Endothelial cell of umbilical vein (primary cell): ENCODE measurements around the gene PRDM11. TPM values are rescaled to one million over a fixed set of nuclear protein-coding genes. Genes with fewer than 3 reads are reported as not detected.

Experiments used
- BruUV-seq: library from RNA; stranded (reverse); fragments of 400-500 nt; replicated peaks from 2 replicates; lab custom pipeline; 2021; lab: Mats Ljungman, UMichigan
- CTCF ChIA-PET: fragments of 300-600, 350-600 bp; sonication (Branson Sonifier 250); formaldehyde crosslinking; loops from one replicate; lab custom pipeline; 2021; ENCODE audit warnings: antibody characterized with exemption, inconsistent platforms; lab: Charles Lee
- POLR2A ChIA-PET: fragments of 300-600, 350-600 bp; sonication (Branson Sonifier 250); formaldehyde crosslinking; loops from one replicate; lab custom pipeline; 2021; ENCODE audit warnings: antibody characterized with exemption, inconsistent platforms; lab: Charles Lee
- DNase-seq: peaks from one replicate; pipeline ENCODE4 v3.0.0-alpha.2; 2011; ENCODE audit warnings: low read depth, low spot score
- FAIRE-seq: peaks from 2 replicates; lab custom pipeline; 2011; peaks lifted over from hg19 to GRCh38; lab: Jason Lieb, UNC
- H2AFZ ChIP-seq: 2 replicates; pipeline ENCODE4 v1.6.0; 2012; ENCODE audit warnings: low read depth, low read length, control low read depth, inconsistent platforms
- H3K27ac ChIP-seq: 2 replicates; pipeline ENCODE4 v1.5.1; 2011; ENCODE audit warnings: low read depth, mild to moderate bottlenecking, control low read depth, low read length, moderate library complexity; ENCODE audit not compliant: insufficient read depth
- H3K27me3 ChIP-seq, 2 experiments: 2 replicates each; pipeline versions ENCODE4 v1.6.0 to v1.6.1; 2011; ENCODE audit warnings: low read length in 2 of 2, mixed read lengths in 1 of 2; ENCODE audit not compliant: control insufficient read depth in 2 of 2, insufficient read depth in 2 of 2
- H3K36me3 ChIP-seq, 2 experiments: 2 replicates in 1 of 2; 3 replicates in 1 of 2; pipeline ENCODE4 v1.5.1; 2011; ENCODE audit warnings: low read length in 2 of 2, mild to moderate bottlenecking in 1 of 2, moderate library complexity in 1 of 2; ENCODE audit not compliant: control insufficient read depth in 2 of 2, insufficient read depth in 2 of 2; ENCODE audit errors: extremely low read depth in 1 of 2
- H3K4me1 ChIP-seq: 3 replicates; pipeline ENCODE4 v1.5.1; 2011; ENCODE audit warnings: mild to moderate bottlenecking, low read length; ENCODE audit not compliant: control insufficient read depth, insufficient read depth; ENCODE audit errors: extremely low read depth
- H3K4me2 ChIP-seq: 2 replicates; pipeline ENCODE4 v1.6.1; 2011; ENCODE audit warnings: low read length, control low read depth, mixed read lengths; ENCODE audit not compliant: insufficient read depth
- H3K4me3 ChIP-seq, 3 experiments: fragments of 200-600 bp in 1 of 3; sonication (generic), shearing (Covaris generic) in 1 of 3; replicated peaks in 1 of 3; 2 replicates each; pipeline ENCODE4 v1.5.1; 2011 to 2016; ENCODE audit warnings: control low read depth in 3 of 3, low read length in 3 of 3, mild to moderate bottlenecking in 2 of 3, inconsistent platforms in 1 of 3, low read depth in 1 of 3, moderate library complexity in 1 of 3; ENCODE audit not compliant: insufficient read depth in 1 of 3
- H3K79me2 ChIP-seq: 2 replicates; pipeline ENCODE4 v1.6.0; 2012; ENCODE audit warnings: low read length, inconsistent platforms; ENCODE audit not compliant: control insufficient read depth, insufficient read depth
- H3K9ac ChIP-seq: replicated peaks from 2 replicates; pipeline ENCODE3; 2011; ENCODE audit warnings: low read length, control low read depth; ENCODE audit not compliant: insufficient read depth; ENCODE audit errors: extremely low read depth
- H3K9me1 ChIP-seq: replicated peaks from 3 replicates; pipeline ENCODE4 v1.6.0; 2011; ENCODE audit warnings: mild to moderate bottlenecking, low read length; ENCODE audit not compliant: control insufficient read depth, insufficient read depth; ENCODE audit errors: extremely low read depth
- H3K9me3 ChIP-seq: replicated peaks from 2 replicates; pipeline ENCODE4 v1.5.1; 2012; ENCODE audit warnings: low read length, inconsistent platforms; ENCODE audit not compliant: control insufficient read depth, insufficient read depth
- H4K20me1 ChIP-seq: replicated peaks from 2 replicates; pipeline ENCODE3; 2011; ENCODE audit warnings: mild to moderate bottlenecking, low read length; ENCODE audit not compliant: control insufficient read depth, insufficient read depth; ENCODE audit errors: extremely low read depth
- EZH2 ChIP-seq: IDR thresholded peaks from 2 replicates; pipeline ENCODE4 v1.6.1; 2012; ENCODE audit warnings: borderline replicate concordance, low read depth, mild to moderate bottlenecking, moderate library complexity, low read length, inconsistent platforms; ENCODE audit not compliant: severe bottlenecking
- FOS ChIP-seq: IDR thresholded peaks from 2 replicates; pipeline ENCODE4 v1.6.1; 2011; ENCODE audit warnings: mild to moderate bottlenecking, low read length, moderate library complexity, borderline replicate concordance; ENCODE audit not compliant: insufficient read depth
- GATA2 ChIP-seq: IDR thresholded peaks from 2 replicates; pipeline ENCODE4 v1.7.0; 2011; ENCODE audit warnings: low read depth, mild to moderate bottlenecking, moderate library complexity, mixed read lengths, low read length; ENCODE audit not compliant: insufficient read length, insufficient read depth
- JUN ChIP-seq: IDR thresholded peaks from 2 replicates; pipeline ENCODE4 v1.6.1; 2011; ENCODE audit warnings: borderline replicate concordance, low read depth; ENCODE audit not compliant: insufficient read length, insufficient read depth
- MYC ChIP-seq: IDR thresholded peaks from one replicate; pipeline ENCODE4 v1.6.1; 2011; ENCODE audit warnings: mild to moderate bottlenecking, low read depth, low read length
- POLR2A ChIP-seq: IDR thresholded peaks from 2 replicates; pipeline ENCODE4 v1.6.1; 2012; ENCODE audit warnings: low read depth, mild to moderate bottlenecking, control low read depth, low read length
- POLR2AphosphoS5 ChIP-seq: IDR thresholded peaks from 2 replicates; pipeline ENCODE4 v1.6.1; 2012; ENCODE audit warnings: low read depth, mild to moderate bottlenecking, control low read depth, low read length, moderate library complexity; ENCODE audit not compliant: insufficient read depth
- dilution Hi-C: fragments of 300-500 bp; cut with MboI; formaldehyde crosslinking; loops from one replicate; pipeline ENCODE4 v1.15.0; 2019; ENCODE audit warnings: low sequenced_read_pairs; ENCODE audit not compliant: extremely low pct_ligation_motif_present
- intact Hi-C: fragments of 100-400 bp; cut with micrococcal nuclease; formaldehyde crosslinking; loops from one replicate; pipeline ENCODE4 v1.10.0; 2022
- polyA plus RNA-seq, 4 experiments: library from polyadenylated mRNA; depleted of rRNA in 3 of 4; stranded (reverse) in 3 of 4; unstranded in 1 of 4; fragments of >200 nt; gene quantifications; 2 replicates each; pipeline versions ENCODE4 v1.2.1 to v1.2.3, GENCODE V29; 2011 to 2012; ENCODE audit warnings: missing spikeins in 1 of 4
- total RNA-seq: library from RNA; stranded (reverse); gene quantifications from 2 replicates; pipeline ENCODE4 v1.2.3, GENCODE V29; 2021
- TF ChIP-seq, protein P1 (sequence below), 2 donors: IDR thresholded peaks; 1 replicate in 1 of 2; 2 replicates in 1 of 2; pipeline ENCODE4 v1.5.1; 2011; ENCODE audit warnings: low read length in 2 of 2, mild to moderate bottlenecking in 2 of 2, moderate library complexity in 2 of 2, control low read depth in 1 of 2, inconsistent platforms in 1 of 2, low read depth in 1 of 2; ENCODE audit not compliant: insufficient read depth in 1 of 2; ENCODE audit errors: extremely low read depth in 1 of 2
- TF ChIP-seq, protein P2 (sequence below): IDR thresholded peaks from 2 replicates; pipeline ENCODE4 v1.6.1; 2011; ENCODE audit not compliant: insufficient read depth, insufficient read length

PRDM11 gene
- total and polyA plus RNA-seq, 2 donors (not counting 3 experiments of a cell fraction or from before 2014, with no cell fraction given), result 6.9 to 14.1 TPM

DNA sequence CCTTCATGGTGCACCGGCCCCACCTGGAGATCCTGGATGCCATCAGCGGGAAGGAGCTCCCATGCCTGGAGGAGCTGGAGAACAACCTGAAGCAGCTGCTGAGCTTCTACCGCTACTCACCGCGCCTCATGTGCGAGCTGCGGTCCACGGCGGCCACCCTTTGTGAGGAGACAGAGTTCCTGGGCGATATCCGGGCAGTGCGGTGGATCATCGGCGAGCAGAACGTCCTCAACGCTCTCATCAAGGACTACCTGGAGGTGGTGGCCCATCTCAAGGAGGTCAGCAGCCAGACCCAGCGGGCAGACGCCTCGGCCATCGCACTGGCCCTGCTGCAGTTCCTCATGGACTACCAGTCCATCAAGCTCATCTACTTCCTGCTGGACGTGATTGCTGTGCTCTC is 80.5 kb downstream of the PRDM11 start:
- H3K27ac ChIP-seq, result no peak overlapping the region
- FAIRE-seq (no peak), DNase-seq (no peak)
- peaks cover 0 to 6% of the 10 kb centered on the region in 2 experiments for H3K36me3 ChIP-seq
- no peak overlapping the region for H3K4me2 ChIP-seq
- no peak overlapping the region for H2AFZ ChIP-seq
- no peaks in the 10 kb centered on the region for H3K9me1 ChIP-seq
- no peaks in the 10 kb centered on the region for H4K20me1 ChIP-seq
- intact Hi-C loops, result no loop called here
- dilution Hi-C loops, result no loop called here
- no peaks in the 10 kb centered on the region for H3K9me3 ChIP-seq
- no peak overlapping the region for H3K9ac ChIP-seq
- H3K4me3 ChIP-seq, result no peak overlapping the region
- no TSS peak for BruUV-seq
- H3K79me2 ChIP-seq, result no peaks in the 10 kb centered on the region
- POLR2A ChIA-PET, result no interaction called here
- no peak for TF ChIP-seq EZH2
- no peak for TF ChIP-seq POLR2AphosphoS5
- TF ChIP-seq, protein P1, sequence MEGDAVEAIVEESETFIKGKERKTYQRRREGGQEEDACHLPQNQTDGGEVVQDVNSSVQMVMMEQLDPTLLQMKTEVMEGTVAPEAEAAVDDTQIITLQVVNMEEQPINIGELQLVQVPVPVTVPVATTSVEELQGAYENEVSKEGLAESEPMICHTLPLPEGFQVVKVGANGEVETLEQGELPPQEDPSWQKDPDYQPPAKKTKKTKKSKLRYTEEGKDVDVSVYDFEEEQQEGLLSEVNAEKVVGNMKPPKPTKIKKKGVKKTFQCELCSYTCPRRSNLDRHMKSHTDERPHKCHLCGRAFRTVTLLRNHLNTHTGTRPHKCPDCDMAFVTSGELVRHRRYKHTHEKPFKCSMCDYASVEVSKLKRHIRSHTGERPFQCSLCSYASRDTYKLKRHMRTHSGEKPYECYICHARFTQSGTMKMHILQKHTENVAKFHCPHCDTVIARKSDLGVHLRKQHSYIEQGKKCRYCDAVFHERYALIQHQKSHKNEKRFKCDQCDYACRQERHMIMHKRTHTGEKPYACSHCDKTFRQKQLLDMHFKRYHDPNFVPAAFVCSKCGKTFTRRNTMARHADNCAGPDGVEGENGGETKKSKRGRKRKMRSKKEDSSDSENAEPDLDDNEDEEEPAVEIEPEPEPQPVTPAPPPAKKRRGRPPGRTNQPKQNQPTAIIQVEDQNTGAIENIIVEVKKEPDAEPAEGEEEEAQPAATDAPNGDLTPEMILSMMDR (IDR thresholded peaks at IDR 0.05; ENCODE audit: extremely low read depth in 1 of 2, insufficient read depth in 1 of 2, low read depth in 1 of 2, low read length in 2 of 2), result no peak
- no peak for TF ChIP-seq POLR2A
- TF ChIP-seq MYC, result no peak
- TF ChIP-seq FOS, result no peak
- TF ChIP-seq GATA2, result no peak
- TF ChIP-seq, protein P2, sequence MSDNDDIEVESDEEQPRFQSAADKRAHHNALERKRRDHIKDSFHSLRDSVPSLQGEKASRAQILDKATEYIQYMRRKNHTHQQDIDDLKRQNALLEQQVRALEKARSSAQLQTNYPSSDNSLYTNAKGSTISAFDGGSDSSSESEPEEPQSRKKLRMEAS, result no peak
- no peak for TF ChIP-seq JUN
- H3K4me1 ChIP-seq, result no peaks in the 10 kb centered on the region
- CTCF ChIA-PET, result interaction anchor here (1.4 to 2.9 kb wide), 3 partner anchors 16 to 116 kb away, joined by 5 to 7 read pairs (median 6); no protein-coding TSS in a partner anchor
- no peaks in the 10 kb centered on the region for H3K27me3 ChIP-seq
